GM20000 (cell line): ENCODE measurements around the gene SAG.

Experiments
- DNase-seq: peaks from one replicate; pipeline ENCODE4 v3.0.0; 2012; ENCODE audit warnings: low spot score
- CTCF ChIP-seq: IDR thresholded peaks from 2 replicates; pipeline ENCODE4 v1.5.1; 2012; ENCODE audit warnings: mild to moderate bottlenecking, control low read depth; ENCODE audit errors: extremely low read depth, missing control alignments

Gene SAG

GRCh38 chr2:233338812-233339368 lies 31.3 kb downstream of the SAG start:
- no peak for TF ChIP-seq CTCF
- DNase-seq = no peak

DNA sequence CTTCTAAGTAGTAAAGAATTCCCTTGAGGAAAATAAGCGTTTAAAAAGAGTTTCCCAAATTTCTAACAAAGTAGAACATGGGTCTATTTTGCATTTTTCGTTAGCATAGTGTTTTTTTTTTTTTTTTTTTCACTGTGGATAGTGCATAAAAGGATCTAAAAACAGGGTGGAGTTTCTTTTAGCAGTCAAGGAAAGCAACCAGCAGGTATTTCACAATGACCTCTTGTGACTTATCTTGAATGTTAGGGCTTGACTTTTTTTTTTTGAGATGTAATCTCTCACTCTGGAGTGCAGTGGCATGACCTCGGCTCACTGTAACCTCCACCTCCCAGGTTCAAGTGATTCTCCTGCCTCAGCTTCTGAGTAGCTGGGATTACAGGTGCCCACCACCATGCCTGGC lies 31.8 kb downstream of the SAG start:
- DNase-seq = no peak
- no peak for TF ChIP-seq CTCF

DNA sequence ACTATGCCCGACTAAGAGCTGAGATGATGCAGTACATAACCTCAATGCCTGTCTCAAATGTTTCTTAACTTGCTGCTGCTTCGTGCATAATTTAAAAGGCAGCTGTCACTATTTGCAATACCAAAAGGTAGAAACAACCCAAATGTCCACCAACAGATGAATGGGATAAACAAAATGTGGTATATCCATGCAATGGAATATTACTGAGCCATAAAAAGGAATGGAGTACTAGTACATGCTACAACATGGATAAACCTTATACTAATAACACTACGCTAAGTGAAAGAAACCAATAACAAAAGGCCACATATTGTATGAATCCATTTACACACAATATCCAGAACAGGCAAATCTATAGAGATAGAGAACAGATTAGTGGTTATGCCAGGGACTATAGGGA lies 33.7 kb downstream of the SAG start:
- DNase-seq = no peak
- no peak for TF ChIP-seq CTCF

DNA sequence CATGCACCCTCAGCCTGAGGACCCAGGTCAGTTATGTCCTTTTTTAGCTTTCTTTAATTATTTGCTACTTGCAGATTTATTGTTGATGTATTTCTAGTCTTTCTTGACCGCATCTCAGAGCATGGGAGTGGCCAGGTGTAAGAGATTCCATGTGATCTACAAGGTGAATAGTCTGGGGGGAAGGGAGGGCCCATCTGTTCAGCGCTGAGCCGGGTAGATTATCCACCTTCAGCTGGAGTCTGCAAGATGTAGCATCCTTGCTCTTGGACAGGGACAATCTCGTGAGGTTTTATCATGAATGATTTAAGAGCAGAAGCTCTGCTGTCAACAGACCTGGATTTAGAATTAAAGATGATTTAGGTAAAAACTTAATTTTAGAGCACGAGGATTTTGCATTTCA lies 34.7 kb downstream of the SAG start:
- no peak for DNase-seq
- no peak for TF ChIP-seq CTCF

- no peak for DNase-seq
- TF ChIP-seq CTCF = no peak
Observed at GRCh38 chr2:233343171-233343705, 35.6 kb downstream of the SAG start.

- no peak for TF ChIP-seq CTCF
- DNase-seq = no peak
Observed at GRCh38 chr2:233346376-233346775, 38.8 kb downstream of the SAG start.

GRCh38 chr2:233346930-233347329 lies 39.3 kb downstream of the SAG start:
- no peak for DNase-seq
- TF ChIP-seq CTCF = no peak
